ENCODE results near the gene DOLPP1.

Gene DOLPP1

DNA sequence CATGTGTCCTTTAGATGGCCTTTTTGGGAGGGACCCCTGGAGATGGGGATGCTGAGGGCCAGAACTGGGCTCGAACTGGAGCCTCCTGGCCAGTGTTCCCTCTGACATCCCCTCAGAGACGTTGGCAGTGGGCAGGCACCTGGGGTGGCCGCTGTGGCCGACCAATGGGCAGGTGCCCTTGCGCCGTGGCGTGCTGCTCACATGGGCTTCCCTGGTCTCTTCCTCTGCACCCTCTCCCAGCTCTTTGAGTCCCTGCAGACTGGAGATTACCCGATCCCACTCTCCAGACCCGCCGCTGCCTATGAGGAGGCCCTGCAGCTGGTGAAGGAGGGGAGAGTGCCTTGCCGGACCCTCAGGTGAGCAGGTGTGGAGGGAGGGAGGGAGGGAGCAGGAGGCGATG, 19.9 kb upstream of the DOLPP1 start:
- no peak for DNase-seq
- H3K4me1 Mint-ChIP-seq = no peaks in the 10 kb centered on the region
- no peak overlapping the region for H3K4me3 Mint-ChIP-seq
- H3K36me3 Mint-ChIP-seq (ENCODE audit: low read depth) = peaks cover 22% of the 10 kb centered on the region
- H3K27me3 Mint-ChIP-seq (ENCODE audit: low read depth, poor library complexity) = no peaks in the 10 kb centered on the region
- H3K27ac Mint-ChIP-seq = no peak overlapping the region
- TF ChIP-seq, protein P1, sequence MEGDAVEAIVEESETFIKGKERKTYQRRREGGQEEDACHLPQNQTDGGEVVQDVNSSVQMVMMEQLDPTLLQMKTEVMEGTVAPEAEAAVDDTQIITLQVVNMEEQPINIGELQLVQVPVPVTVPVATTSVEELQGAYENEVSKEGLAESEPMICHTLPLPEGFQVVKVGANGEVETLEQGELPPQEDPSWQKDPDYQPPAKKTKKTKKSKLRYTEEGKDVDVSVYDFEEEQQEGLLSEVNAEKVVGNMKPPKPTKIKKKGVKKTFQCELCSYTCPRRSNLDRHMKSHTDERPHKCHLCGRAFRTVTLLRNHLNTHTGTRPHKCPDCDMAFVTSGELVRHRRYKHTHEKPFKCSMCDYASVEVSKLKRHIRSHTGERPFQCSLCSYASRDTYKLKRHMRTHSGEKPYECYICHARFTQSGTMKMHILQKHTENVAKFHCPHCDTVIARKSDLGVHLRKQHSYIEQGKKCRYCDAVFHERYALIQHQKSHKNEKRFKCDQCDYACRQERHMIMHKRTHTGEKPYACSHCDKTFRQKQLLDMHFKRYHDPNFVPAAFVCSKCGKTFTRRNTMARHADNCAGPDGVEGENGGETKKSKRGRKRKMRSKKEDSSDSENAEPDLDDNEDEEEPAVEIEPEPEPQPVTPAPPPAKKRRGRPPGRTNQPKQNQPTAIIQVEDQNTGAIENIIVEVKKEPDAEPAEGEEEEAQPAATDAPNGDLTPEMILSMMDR (IDR thresholded peaks at IDR 0.05) = no peak
- no peaks in the 10 kb centered on the region for H3K9me3 Mint-ChIP-seq

DNA sequence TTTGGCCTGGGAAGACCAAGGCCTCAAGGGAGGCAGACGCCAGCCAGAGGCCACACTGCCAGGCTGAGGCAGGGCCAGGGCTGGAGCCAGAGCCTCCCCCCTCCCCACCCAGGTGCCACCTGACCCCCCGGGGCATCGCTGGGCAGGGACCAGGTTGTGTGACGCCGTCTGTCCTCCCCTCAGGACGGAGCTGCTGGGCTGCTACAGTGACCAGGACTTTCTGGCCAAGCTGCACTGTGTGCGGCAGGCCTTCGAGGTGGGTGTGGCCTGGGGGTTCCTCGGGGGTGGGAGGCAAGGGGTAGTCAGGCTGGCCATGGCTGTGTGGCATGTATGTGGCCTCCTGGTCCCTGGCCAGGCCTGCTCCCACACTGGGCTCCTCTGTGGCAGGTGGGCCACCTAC, 17.9 kb upstream of the DOLPP1 start:
- Mint-ChIP-seq H3K27me3 (ENCODE audit: low read depth, poor library complexity) (no peaks in the 10 kb centered on the region), H3K27ac (no peak overlapping the region), H3K4me3 (no peak overlapping the region), H3K36me3 (ENCODE audit: low read depth) (peaks cover 23% of the 10 kb centered on the region), H3K4me1 (no peaks in the 10 kb centered on the region), H3K9me3 (no peaks in the 10 kb centered on the region)
- TF ChIP-seq, protein P1 (IDR thresholded peaks at IDR 0.05) = no peak
- DNase-seq = no peak

DNA sequence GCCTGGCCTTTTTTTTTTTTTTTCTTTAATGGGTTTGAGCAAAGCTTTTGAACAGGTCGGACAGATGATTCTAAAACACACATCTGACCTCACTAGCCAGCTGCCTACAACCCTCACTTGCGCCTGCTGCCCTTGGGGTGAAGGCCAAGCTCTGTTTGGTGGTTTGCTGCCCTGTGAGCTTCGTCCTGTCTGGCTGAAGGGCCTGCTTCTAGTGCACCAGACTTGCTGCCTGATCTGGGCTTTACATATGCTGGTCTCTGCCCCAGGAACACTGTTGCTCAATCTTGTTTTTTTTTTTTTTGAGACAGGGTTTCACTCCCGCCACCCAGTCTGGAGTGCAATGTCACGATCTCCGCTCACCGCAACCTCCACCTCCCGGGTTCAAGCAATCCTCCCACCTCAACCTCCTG, 16.4 kb upstream of the DOLPP1 start:
- H3K36me3 Mint-ChIP-seq (ENCODE audit: low read depth) = peaks cover 31% of the 10 kb centered on the region
- H3K4me3 Mint-ChIP-seq = no peak overlapping the region
- DNase-seq = no peak
- H3K9me3 Mint-ChIP-seq = no peaks in the 10 kb centered on the region
- no peaks in the 10 kb centered on the region for H3K27me3 Mint-ChIP-seq (ENCODE audit: low read depth, poor library complexity)
- TF ChIP-seq, protein P1 (IDR thresholded peaks at IDR 0.05) = no peak
- H3K27ac Mint-ChIP-seq = peak overlapping the region; percentile 51
- H3K4me1 Mint-ChIP-seq = no peaks in the 10 kb centered on the region

DNA sequence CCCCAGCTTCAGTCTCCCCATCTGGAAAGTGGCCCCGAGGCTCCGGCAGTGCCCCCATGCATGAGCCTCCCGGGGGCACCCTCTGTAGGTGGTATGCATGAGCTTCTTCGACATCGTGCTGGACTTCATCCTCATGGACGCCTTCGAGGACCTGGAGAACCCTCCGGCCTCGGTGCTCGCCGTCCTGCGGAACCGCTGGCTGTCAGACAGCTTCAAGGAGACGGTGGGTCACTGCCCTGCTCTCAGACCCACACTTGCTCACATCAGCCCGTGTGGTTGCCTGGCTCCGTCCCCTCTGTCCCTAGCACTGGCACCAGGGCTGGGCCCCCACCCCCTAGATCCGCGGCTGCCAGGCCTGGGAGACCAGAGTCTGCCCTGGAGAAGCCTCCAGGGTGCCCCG, 12.8 kb upstream of the DOLPP1 start:
- H3K4me1 Mint-ChIP-seq = peaks cover 4% of the 10 kb centered on the region

DNA sequence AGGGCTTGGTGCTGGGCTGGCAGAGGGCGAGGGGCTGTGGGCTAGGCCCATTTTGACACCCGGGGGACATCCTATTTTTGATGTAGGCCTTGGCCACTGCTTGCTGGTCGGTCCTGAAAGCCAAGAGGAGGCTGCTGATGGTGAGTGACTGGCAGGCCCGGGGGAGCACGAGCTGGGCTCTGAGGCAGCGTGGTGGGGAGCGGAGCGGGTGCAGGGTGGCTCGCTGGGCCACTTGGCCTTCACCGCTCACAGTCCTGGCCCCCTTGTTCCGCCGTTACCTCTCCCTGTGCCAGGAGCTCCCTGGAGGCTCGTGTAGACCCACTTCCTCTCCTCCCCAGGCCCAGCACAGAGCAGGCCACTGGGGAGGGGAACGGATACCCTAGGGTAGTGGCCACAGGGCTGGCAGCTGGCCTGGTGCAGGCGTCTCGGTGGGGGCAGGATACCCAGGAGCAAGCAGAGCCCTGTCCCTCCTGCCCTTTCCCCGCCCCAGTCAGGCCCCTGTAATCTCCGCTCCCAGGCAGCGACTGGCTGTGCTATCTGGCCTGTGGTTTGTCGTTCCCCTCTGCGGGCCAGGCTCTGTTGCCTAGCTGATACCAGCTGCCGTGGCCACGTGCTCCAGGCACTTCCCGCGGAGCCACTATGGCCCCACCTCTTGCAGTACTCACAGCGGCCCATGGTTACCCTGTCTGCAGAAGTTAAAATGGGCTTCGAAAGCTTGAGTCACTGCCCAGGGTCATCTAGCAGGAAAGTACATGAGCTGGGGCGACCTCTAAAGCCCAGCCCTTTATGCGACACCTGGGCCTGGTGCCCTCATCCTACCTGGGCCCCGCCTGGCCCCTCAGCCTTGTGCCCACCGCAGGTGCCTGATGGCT, 11.7 kb upstream of the DOLPP1 start:
- no peak overlapping the region for H3K27ac Mint-ChIP-seq
- peaks cover 5% of the 10 kb centered on the region for H3K27me3 Mint-ChIP-seq (ENCODE audit: low read depth, poor library complexity)
- TF ChIP-seq, protein P1 (IDR thresholded peaks at IDR 0.05) = no peak
- no peak overlapping the region for H3K4me3 Mint-ChIP-seq
- H3K9me3 Mint-ChIP-seq = no peaks in the 10 kb centered on the region
- H3K36me3 Mint-ChIP-seq (ENCODE audit: low read depth) = peaks cover 20% of the 10 kb centered on the region
- peaks cover 4% of the 10 kb centered on the region for H3K4me1 Mint-ChIP-seq
- DNase-seq = no peak

More for the DNA sequence above, 12.8 kb upstream of the DOLPP1 start:
- no peaks in the 10 kb centered on the region for H3K9me3 Mint-ChIP-seq
- TF ChIP-seq, protein P1 (IDR thresholded peaks at IDR 0.05) = no peak
- peaks cover 27% of the 10 kb centered on the region for H3K36me3 Mint-ChIP-seq (ENCODE audit: low read depth)
- no peak for DNase-seq
- H3K4me3 Mint-ChIP-seq = no peak overlapping the region
- no peak overlapping the region for H3K27ac Mint-ChIP-seq
- peaks cover 3% of the 10 kb centered on the region for H3K27me3 Mint-ChIP-seq (ENCODE audit: low read depth, poor library complexity)
